ENCODE measurements around the gene EVA1C.

- TF ChIP-seq POLR2A (IDR thresholded peaks at IDR 0.05) (no peak), CTCF (IDR thresholded peaks at IDR 0.05) (no peak), POLR2AphosphoS5 (IDR thresholded peaks at IDR 0.05) (no peak), EP300 (IDR thresholded peaks at IDR 0.05) (no peak)
Measured at GRCh38 chr21:32427958-32428623, 15.6 kb downstream of the EVA1C start.

Data from upper lobe of left lung (tissue), 4 donors.